Measurements from ENCODE around the gene CRYGS. TPM values are rescaled to one million over a fixed set of nuclear protein-coding genes. Genes with fewer than 3 reads are reported as not detected.
A peak's percentile ranks its signal among the peaks of the same experiment; 100 is the strongest.
"Not testable (repeated sequence)": the region's sequence is repeated elsewhere in the genome, so short reads cannot be mapped to it uniquely, and the experiment has no call there.

The CRYGS gene
- total RNA-seq, 1 donor from 2014 or later: 1.1 TPM

DNA sequence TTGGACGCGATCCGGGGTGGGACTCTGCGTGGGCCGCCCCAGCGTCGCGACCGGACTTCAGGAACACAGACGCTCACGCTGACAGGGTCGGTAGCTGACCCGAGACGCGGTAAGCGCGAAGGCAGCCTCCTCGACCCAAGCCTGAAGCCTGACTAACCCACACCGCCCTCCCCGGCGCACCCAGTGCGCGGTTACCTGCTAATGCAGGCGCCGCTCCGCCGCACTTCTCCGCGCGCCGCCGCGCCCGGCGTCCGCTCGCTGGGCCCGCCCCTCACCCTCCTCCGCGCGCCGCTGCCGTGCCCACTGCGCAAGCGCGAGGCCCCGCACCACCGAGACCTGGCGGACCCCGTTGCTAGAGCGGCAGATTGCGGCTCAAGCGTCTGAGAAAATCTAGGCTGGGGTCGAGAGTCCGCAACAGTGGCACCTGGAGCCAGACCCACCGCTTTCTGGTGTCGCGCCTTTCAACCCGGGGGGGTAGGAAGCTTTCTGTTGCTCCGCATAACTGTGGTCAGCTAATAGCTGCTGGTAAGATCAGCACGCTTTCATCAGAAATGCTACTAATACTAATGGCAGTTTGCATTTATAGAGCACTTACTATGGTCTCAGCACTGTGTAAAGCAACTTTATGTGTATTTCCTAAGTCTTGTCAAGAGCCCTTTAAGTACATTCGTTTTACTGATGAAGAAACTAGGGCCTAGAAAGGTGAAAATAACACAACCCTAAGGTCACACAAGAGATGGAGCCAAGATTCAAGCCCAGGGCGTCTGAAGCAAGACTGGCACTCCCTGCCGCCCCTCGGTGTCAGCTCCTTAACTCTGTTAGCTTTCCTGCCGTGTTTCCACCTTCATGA lies 23.1 kb upstream of the CRYGS start, which contains the start of gene TBCCD1:
Gene TBCCD1 (minus strand): TSS at position 268 of the 850 bp plus-strand sequence. CDS start 3,010 bp downstream, outside the sequence.
- DNase-seq: peak; percentile 95
- ATAC-seq (ENCODE audit: poor library complexity): peak; percentile 90
- intact Hi-C loops (cut with DNase I): no loop called here

DNA sequence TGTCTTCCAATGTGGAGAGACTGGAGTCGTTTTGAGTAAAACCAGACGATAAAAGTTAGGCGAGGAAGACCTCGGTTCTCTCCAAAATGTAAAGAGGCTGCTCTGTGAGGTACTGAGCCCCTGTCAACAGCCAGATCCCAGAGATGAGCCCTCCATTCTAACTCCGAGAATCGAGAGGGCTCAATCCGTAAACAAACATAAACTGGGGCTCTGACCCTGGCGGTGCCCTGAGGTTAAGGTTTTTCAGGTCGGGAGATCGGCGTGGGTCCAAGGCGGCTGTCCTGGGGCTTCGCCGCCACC lies 22.5 kb upstream of the CRYGS start:
- ATAC-seq (ENCODE audit: poor library complexity) (no peak), DNase-seq (no peak)
- intact Hi-C loops (cut with DNase I): no loop called here

DNA sequence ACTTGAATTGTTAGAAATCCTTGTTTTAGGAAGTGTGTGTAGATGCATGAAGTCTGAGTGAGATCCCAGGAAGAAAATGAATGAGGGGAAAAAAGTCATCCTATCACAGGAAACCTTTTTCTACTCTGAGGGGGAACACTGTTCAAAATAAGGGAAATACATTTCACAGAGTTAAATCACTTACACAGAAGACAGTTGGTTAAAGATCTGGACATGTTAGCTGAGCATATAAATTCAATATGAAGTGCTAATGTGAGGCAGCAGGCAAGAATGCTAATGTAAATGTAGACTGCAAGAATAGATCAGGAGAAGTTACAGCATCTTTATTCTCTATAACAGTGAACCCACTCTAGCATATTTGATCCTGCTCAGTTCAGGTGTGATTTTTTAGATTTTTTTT lies 20.4 kb upstream of the CRYGS start:
- no peak for ATAC-seq (ENCODE audit: poor library complexity)
- no peak for DNase-seq
- intact Hi-C loops (cut with DNase I): no loop called here

DNA sequence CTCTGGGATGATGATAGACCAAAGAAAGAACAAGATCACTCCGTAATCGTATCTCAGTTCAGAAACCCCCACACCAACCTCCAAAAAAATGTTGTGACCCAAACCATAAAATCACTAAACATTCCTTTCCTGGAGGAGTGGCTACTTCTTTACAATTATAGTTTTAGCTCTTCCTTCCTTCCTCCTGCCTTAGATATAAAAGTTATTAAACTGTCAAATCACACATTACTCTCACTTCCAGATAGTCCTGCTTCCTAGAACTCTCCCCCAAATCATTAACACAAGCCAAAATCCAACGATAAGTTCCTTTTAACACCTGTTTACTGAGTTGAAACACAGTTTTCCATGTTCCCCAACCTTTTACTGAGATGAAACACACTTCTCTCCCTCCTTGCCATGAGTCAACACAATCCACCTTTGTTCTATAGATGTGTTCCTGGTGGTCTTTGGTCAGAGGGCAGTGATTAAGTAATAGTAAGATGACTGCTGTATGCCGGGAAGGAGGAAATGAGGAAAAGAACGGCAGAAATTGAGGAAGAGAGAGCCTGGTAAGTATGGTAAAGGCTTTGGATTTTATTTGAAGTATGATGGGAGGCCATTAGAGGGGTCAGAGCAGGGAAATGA lies 8.3 kb upstream of the CRYGS start:
- no peak for DNase-seq
- no peak for ATAC-seq (ENCODE audit: poor library complexity)
- intact Hi-C loops (cut with DNase I): no loop called here

DNA sequence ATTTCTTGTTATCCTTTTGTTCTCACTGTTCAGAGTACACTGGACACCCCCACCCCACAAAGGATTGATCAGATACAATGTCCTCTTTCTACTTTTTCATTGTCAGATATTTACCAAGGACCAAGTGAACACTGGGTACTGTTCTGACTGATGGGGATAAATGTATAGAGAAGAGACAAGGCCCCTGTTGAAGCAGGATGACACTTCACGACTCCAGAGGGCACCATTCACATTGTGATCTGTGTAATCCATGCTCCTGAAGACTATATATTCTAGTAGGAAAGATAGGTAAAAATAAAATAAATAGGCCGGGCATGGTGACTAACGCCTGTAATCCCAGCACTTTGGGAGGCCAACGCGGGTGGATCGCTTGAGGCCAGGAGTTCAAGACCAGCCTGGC lies 7.2 kb upstream of the CRYGS start:
- DNase-seq (no peak), ATAC-seq (ENCODE audit: poor library complexity) (no peak)
- intact Hi-C loops (cut with DNase I): no loop called here

DNA sequence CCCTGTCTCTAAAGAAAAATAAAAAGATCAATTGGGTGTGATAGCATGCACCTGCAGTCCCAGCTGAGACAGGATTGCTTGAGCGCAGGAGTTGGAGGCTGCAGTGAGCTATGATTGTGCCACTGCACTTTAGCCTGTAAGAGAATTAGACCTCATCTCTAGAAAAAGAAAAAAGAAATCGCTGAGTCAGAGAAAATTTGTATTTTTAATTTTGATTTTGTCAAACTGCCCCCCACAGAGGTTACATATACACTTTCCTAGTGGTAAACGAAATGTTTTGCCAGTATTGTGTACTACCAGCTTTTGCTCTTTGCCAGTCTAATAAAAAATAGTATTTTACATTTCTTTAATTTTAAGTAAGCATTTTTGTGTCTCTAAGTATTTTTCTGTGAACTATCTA lies 5.3 kb upstream of the CRYGS start:
- no peak for DNase-seq
- no peak for ATAC-seq (ENCODE audit: poor library complexity)
- intact Hi-C loops (cut with DNase I): no loop called here

DNA sequence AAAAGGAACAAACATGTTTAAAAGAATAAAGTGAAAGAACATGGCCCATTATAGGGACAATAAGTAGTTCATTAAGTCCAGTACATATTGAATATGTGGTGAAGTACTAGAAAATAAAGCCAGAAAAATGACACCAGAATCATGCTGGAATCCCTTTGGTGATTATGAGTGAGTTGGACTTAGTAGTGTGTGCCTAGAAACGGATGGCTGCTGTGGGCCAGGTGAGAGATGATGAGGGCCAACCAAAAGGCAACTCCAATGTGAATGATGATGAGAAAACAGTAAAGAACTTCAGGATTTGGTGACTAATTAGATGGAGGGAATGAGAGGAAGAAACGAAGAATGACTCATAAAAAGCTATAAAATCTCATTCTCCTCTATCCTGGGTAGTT lies 3.3 kb downstream of the CRYGS start:
- DNase-seq (no peak), ATAC-seq (ENCODE audit: poor library complexity) (no peak)
- intact Hi-C loops (cut with DNase I): loop anchor here (5.0 kb wide), 1 partner anchor 559 kb away; no protein-coding TSS in a partner anchor

DNA sequence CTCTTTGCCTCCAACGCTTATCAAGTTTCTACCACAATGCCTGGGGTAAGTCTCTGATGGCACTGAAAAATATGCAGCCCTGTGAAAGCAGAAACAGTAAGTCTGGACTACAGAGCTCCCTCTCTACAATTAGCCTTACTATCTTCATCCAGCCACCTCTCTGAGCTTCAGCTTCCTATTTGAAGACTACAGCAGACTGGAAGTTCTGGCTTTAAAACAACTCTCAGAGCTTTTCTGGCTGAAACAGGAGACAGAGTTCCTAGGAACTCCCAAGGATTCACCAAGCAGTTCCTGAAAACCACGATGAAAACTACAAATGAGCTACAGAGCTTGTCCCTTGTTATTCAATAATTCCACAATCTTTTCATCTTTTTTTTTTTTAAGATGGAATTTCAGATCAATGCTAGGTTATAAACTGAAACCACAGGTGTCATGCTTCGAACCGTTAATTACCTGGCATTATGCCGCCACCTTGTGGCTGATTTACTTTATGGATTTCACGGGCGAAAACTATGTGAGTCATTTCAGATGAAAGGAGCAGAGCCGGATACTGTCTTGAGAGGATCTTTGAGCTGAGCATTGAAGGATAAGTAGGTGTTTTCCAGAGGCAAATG lies 3.9 kb downstream of the CRYGS start:
- DNase-seq: peak; percentile 47
- peak; percentile 91 for ATAC-seq (ENCODE audit: poor library complexity)
- intact Hi-C loops (cut with DNase I): loop anchor here (5.0 kb wide), 1 partner anchor 558 kb away; no protein-coding TSS in a partner anchor

DNA sequence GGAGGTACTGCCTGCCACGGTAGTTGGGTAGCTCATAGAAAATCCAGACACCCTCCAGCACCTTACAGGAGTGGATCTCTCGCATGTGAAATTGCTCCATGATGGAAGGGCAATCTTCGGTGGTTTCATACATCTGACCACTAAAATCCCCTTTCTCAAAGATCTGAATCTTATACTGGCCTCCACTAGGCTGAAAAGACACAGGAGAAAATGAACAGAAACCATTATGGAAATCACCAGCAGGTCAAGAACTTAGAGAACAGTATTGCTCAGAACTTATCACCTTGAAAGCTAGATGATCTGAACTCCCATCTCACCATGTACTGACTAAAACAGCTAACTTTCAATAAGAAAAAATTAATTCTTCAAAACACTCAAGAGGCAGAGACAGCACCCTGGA lies 5.4 kb downstream of the CRYGS start:
- no peak for DNase-seq
- intact Hi-C loops (cut with DNase I): no loop called here
- no peak for ATAC-seq (ENCODE audit: poor library complexity)

DNA sequence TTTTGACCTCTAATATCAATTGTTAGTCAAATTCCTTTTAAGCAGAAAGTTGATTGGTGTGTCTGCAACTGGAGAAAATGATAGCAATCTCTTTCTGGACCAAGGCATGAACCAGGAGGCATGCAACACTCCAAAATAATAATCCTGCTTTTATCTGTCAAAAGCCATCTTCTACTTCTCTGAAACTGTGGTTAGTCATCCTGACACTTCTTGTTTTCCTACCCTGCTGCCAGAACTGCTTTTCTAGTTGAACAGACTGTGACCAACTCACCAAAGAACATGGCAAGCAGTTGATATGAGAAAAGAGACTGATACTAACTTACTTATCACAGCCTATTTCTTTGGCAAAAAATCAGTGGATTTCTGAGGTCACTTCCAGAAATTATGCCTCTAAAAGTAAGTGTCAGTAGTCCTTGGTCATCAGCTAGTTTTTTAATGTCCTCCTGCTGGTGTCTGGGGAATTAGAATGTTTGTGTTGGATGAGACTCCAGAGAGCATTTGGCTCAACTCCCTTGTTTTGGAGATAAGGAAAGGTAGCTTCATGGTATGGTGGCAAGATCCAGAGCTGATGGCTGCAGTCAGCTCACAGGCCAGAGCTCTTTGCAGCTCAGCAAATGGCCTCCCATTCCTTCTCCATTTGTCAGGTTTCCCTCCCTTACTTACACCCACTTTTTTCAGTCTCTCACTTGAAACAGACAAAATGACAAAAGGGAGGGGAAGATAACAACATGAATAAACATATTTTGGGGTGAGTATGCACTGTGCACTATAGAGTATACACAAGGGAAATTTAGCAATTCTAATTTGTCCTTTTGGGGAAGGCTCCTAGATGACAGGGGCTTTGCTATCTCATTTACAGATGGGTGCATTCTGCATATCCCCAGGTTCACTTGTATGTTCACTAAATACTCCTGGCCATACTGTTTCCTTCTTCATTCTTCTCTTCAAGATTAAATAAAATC lies 7.0 kb downstream of the CRYGS start:
- DNase-seq (no peak), ATAC-seq (ENCODE audit: poor library complexity) (no peak)
- intact Hi-C loops (cut with DNase I): loop anchor here (2.0 kb wide), 1 partner anchor 278 kb away; no protein-coding TSS in a partner anchor

DNA sequence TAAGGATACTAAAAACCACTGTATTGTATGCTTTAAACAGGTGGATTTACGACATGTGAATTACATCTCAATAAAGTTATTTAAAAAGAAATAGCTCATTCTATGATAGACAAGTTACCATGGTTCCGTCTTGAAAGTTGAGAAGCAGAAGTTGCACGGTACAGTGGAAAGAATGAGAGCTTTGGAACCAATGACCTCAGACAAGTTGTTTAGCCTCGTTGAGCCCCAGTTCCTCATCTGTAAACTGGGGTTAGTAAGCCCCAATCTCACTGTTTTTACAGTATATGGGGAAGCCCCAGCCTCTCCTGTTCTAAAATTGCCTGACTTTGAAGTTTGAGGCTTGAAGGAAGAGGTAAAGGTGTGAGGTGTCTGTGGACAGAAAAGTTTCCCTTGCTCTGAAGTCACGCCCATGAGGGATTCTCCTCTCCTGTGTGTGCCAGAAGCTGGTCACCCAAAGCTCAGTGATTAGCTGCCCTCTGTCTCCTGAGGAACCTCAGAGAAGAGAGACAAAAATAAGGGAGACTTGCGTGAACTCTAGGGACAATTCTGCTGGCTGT lies 10.0 kb downstream of the CRYGS start:
- DNase-seq (no peak), ATAC-seq (ENCODE audit: poor library complexity) (peak; percentile 46)
- intact Hi-C loops (cut with DNase I): no loop called here

DNA sequence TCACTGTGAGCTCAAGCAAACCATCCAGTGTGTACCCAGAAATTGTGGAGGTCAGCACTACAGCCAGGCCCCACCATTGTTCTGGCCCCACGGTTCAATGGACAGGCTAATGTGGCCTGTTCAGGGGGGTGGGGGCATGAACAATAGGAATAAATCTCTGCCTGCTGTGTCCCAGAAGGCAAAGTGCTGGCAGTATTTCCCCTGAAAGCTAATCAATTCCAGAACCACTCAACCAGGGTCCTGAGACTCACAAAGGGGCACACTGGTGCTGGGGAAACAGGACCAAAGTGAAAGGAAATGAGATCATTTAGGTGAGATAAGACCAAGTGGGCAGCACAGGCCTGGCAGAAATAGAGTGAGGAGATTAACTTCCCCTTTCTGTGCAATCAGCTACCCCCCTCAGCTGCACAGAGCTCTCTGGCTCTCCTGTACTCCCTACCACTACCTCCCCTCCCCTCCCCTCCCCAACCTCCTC lies 11.5 kb downstream of the CRYGS start:
- intact Hi-C loops (cut with DNase I): no loop called here
- ATAC-seq (ENCODE audit: poor library complexity): no peak
- no peak for DNase-seq

DNA sequence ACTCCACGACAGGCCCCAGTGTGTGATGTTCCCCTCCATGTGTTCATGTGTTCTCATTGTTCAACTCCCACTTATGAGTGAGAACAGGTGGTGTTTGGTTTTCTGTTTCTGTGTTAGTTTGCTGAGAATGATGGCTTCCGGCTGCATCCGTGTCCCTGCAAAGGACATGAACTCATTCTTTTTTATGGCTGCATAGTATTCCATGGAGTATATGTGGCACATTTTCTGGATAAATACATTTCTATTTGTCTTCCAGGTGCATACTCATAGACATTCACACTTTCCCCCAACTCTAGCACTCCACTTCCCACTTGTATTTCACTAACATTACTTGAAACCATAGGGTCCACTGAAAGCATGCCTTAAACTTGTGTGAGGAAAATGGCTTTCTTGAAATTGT lies 12.5 kb downstream of the CRYGS start:
- DNase-seq; ATAC-seq (ENCODE audit: poor library complexity); intact Hi-C loops (cut with DNase I): not testable (repeated sequence)

DNA sequence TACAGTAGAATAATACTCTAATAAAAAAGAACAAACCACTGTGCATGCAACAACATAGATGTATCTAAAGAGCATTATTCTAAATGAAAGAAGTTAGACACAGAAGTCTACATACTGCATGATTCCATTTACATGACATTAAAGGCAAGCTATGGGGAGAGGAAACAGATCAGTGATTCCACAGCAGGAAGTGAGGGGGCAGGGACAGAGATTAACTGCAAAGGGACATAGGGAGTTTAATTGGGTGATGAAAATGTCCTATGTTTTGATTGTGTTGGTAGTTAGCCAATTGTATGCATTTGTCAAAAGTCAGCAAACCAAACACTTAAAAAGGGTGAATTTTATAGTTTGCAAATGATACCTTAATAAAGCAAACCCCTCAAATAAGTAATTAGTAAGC lies 13.8 kb downstream of the CRYGS start:
- ATAC-seq (ENCODE audit: poor library complexity): no peak
- intact Hi-C loops (cut with DNase I): no loop called here
- no peak for DNase-seq

DNA sequence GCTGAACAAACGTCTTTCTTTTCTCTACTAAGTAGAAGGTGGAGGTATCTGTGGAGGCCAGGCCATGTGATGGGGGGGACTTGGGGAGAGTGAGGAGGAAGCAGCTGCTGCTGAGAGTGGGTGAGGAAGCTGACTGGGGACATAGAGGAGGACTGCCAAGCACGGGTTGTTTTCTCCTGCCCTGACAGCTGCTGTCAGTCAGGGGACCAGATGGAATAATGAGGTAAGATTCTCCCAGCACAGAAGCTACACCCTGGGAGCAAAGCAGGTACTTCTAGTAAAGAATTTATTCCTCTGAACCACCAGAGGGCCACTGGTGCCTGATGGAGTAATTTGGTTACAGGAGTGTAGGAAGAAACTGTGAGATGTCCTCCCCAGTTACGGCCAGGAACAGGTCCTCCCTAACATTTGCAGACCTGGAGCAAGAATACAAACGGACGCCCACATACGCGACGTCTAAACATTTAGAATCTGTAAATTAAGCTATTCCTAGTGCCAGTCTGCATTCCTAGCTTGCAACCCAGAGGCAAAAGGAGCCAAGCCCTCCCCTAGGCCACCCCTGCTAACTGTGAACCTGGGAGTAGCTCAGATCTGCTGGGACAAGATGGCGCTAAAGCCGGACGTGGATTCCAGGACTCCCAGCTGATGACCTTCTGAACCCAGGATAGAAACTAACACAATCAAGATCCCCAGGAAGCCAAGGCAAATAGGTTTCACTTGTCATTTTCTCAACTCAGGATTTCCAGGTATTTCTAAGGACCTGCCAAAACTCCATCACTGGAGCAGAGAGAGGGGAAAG lies 14.8 kb downstream of the CRYGS start:
- ATAC-seq (ENCODE audit: poor library complexity) (no peak), DNase-seq (no peak)
- intact Hi-C loops (cut with DNase I): no loop called here

DNA sequence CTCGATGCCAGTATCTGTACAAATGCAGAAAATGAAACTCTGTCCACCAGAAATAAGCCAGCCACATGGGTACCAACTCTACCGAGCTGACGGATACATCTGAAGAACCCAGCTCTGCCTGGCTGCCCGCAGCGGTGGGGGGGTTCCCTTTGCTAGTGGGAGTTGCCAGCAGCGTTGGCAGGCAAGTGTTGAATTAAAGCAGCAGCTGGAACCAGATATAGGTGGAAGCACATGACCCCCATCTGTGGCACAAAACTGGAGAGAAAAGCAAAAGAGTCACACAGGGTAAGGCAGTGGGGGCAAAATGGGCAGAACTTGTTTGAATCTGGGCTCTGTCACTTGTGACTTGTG lies 17.9 kb downstream of the CRYGS start:
- intact Hi-C loops (cut with DNase I): no loop called here
- no peak for ATAC-seq (ENCODE audit: poor library complexity)

DNA sequence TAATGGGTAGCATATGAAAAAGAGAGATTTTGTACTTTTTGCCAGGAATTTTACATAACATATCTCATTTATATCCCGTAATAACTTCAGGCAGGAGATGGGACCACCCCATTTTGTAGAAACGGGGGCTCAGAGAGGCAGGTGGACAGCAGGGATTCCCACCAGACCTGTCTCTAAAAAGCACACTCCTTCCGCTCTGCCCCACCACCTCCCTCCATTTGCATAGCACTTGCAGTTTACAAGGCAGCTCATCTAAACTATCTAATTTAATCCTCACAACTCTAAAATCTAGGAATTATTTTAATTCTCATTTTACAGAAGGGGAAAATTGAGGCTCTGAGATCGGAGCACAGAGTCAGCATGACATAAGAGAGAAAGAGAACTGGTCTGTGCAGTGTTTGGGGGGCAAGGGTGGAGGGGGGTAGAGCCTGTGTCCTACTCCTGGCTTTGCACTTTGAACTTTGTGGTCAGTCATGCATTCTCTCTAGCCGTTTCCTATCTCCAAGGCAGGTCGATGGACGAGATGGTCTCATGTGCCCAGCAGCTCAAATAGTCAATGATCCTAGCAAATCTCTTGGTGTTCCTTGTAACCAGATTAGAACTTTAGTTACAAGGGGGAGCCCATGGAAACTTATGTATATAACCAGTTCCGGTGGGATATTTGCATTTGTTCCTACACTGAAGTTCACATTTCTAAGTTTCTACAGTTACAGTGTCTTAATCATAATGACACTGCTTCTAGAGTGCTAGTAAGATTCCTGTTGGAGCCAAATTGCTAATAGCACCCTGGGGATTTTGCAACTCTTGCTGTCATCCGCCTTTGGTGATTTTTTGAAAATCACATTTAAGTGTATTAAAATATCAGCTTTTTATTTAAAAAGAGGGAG lies 18.6 kb downstream of the CRYGS start:
- intact Hi-C loops (cut with DNase I): no loop called here
- ATAC-seq (ENCODE audit: poor library complexity): no peak

More for the DNA sequence above, 17.9 kb downstream of the CRYGS start:
- DNase-seq: no peak

More for the DNA sequence above, 18.6 kb downstream of the CRYGS start:
- no peak for DNase-seq
